GM12878 (cell line): Measurements from ENCODE around the gene NONO. TPM values are rescaled to one million over a fixed set of nuclear protein-coding genes. Genes with fewer than 3 reads are reported as not detected.

ENCODE experiments used
- BCL3 ChIP-seq: IDR thresholded peaks from 2 replicates; pipeline ENCODE4 v1.6.1; 2011; ENCODE audit warnings: borderline replicate concordance, low read depth, mild to moderate bottlenecking, moderate library complexity, low read length; ENCODE audit not compliant: insufficient read depth, poor library complexity, severe bottlenecking
- CBX3 ChIP-seq: fragments of 200-600 bp; sonication (generic); IDR thresholded peaks from 2 replicates; pipeline ENCODE4 v1.6.1; 2016; ENCODE audit warnings: low read depth, borderline replicate concordance
- CUX1 ChIP-seq: IDR thresholded peaks from 2 replicates; pipeline ENCODE4 v1.6.1; 2012; ENCODE audit warnings: improper control_type of control experiment, low read depth, low read length; ENCODE audit not compliant: insufficient replicate concordance
- E4F1 ChIP-seq: fragments of 450-650 bp; IDR thresholded peaks from 2 replicates; pipeline ENCODE4 v1.6.1; 2018; ENCODE audit warnings: borderline replicate concordance, mild to moderate bottlenecking; ENCODE audit not compliant: partially characterized antibody
- EED ChIP-seq: sonication (generic); IDR thresholded peaks from 2 replicates; pipeline ENCODE4 v1.6.1; 2016; ENCODE audit warnings: antibody characterized with exemption, low read depth
- EGR1 ChIP-seq, 2 experiments: IDR thresholded peaks; 1 replicate in 1 of 2; 2 replicates in 1 of 2; pipeline ENCODE4 v1.6.1; 2011 to 2012; ENCODE audit warnings: low read depth in 2 of 2, low read length in 2 of 2, borderline replicate concordance in 1 of 2, mild to moderate bottlenecking in 1 of 2, moderate library complexity in 1 of 2
- GATAD2B ChIP-seq: fragments of 450-650 bp; conservative IDR thresholded peaks from 2 replicates; pipeline ENCODE4 v1.6.1; 2017; ENCODE audit warnings: low read depth, mild to moderate bottlenecking, moderate library complexity
- HCFC1 ChIP-seq: fragments of 150-350 bp; IDR thresholded peaks from 2 replicates; pipeline ENCODE4 v1.6.1; 2014; ENCODE audit warnings: low read length
- MEF2A ChIP-seq: IDR thresholded peaks from 2 replicates; pipeline ENCODE4 v1.6.1; 2011; ENCODE audit warnings: low read depth, mild to moderate bottlenecking, low read length, moderate library complexity; ENCODE audit not compliant: insufficient read depth
- NFYB ChIP-seq: IDR thresholded peaks from 2 replicates; pipeline ENCODE4 v1.6.1; 2011; ENCODE audit warnings: low read depth, mild to moderate bottlenecking, low read length, improper control_type of control experiment, moderate library complexity; ENCODE audit not compliant: insufficient read depth
- PKNOX1 ChIP-seq: fragments of 450-650 bp; IDR thresholded peaks from 2 replicates; pipeline ENCODE4 v1.6.1; 2016; ENCODE audit warnings: mild to moderate bottlenecking
- REST ChIP-seq: IDR thresholded peaks from 2 replicates; pipeline ENCODE4 v1.6.1; 2012; ENCODE audit warnings: mild to moderate bottlenecking, low read depth, low read length
- SRF ChIP-seq, 2 experiments: IDR thresholded peaks; 2 replicates each; pipeline ENCODE4 v1.6.1; 2011; ENCODE audit warnings: low read depth in 2 of 2, low read length in 2 of 2, mild to moderate bottlenecking in 1 of 2, moderate library complexity in 1 of 2
- polyA plus RNA-seq, 11 experiments: library from polyadenylated mRNA; depleted of rRNA in 4 of 11; unstranded in 6 of 11; stranded (reverse) in 5 of 11; fragments of >200 nt; fragmentation: Nextera tagmentation in 4 of 11; fragmentation: Illumina TruSeq in 1 of 11; extraction: Ambion mirVana in 4 of 11; extraction: Trizol in 1 of 11; gene quantifications; 1 replicate in 1 of 11; 2 replicates in 10 of 11; pipeline versions ENCODE4 v1.2.1 to v1.2.3, GENCODE V29; 2011 to 2016; ENCODE audit warnings: inconsistent platforms in 2 of 11, missing spikeins in 2 of 11, low read depth in 1 of 11
- total RNA-seq, 4 experiments: library from RNA; depleted of rRNA in 3 of 4; stranded (reverse); fragments of >200 nt in 3 of 4; fragmentation: Illumina TruSeq in 1 of 4; extraction: Trizol in 1 of 4; gene quantifications; 2 replicates each; pipeline versions ENCODE4 v1.2.1 to v1.2.3, GENCODE V29; 2013 to 2021

The NONO gene
- total and polyA plus RNA-seq, 10 of the 15 experiments (the other 5 are each of a cell fraction or from before 2014, with no cell fraction given), result 206 to 505 (median 373) TPM

- TF ChIP-seq E4F1, result peak; percentile 51
- TF ChIP-seq REST, result no peak
- TF ChIP-seq PKNOX1, result peak; percentile 96
- no peak for TF ChIP-seq CUX1
- TF ChIP-seq BCL3, result no peak
- no peak for TF ChIP-seq EED
- no peak for TF ChIP-seq GATAD2B
- TF ChIP-seq NFYB, result peak; percentile 61; the same call in 1 of the 2 replicates
- no peak for TF ChIP-seq SRF (IDR thresholded peaks at IDR 0.05; ENCODE audit: low read depth in 2 of 2, low read length in 2 of 2)
- no peak for TF ChIP-seq MEF2A
- no peak for TF ChIP-seq HCFC1
- TF ChIP-seq CBX3, result no peak
- TF ChIP-seq EGR1 (IDR thresholded peaks at IDR 0.05; ENCODE audit: borderline replicate concordance in 1 of 2, low read depth in 2 of 2, low read length in 2 of 2), result no peak
Observed at GRCh38 chrX:71254092-71254963, 29.1 kb upstream of the NONO start, which contains the start of gene ZMYM3 (continued).
